BLaER1 (cell line): ENCODE measurements around the gene OR13F1.

Source experiments
- H3K27ac ChIP-seq: shearing (Covaris generic); formaldehyde crosslinking; 2 replicates; pipeline ENCODE4 v1.8.1; 2022
- H3K27me3 ChIP-seq: shearing (Covaris generic); formaldehyde crosslinking; 2 replicates; pipeline ENCODE4 v1.8.1; 2022
- H3K36me3 ChIP-seq: shearing (Covaris generic); formaldehyde crosslinking; 2 replicates; pipeline ENCODE4 v1.8.1; 2022
- H3K4me1 ChIP-seq: shearing (Covaris generic); formaldehyde crosslinking; 2 replicates; pipeline ENCODE4 v1.8.1; 2022
- H3K4me2 ChIP-seq: shearing (Covaris generic); formaldehyde crosslinking; 2 replicates; pipeline ENCODE4 v1.8.1; 2022
- H3K4me3 ChIP-seq: shearing (Covaris generic); formaldehyde crosslinking; 2 replicates; pipeline ENCODE4 v1.8.1; 2022
- H3K9ac ChIP-seq: shearing (Covaris generic); formaldehyde crosslinking; 2 replicates; pipeline ENCODE4 v1.8.1; 2022
- H3K9me3 ChIP-seq: shearing (Covaris generic); formaldehyde crosslinking; 2 replicates; pipeline ENCODE4 v1.8.1; 2022
- H4K20me1 ChIP-seq: shearing (Covaris generic); formaldehyde crosslinking; 2 replicates; pipeline ENCODE4 v1.8.1; 2022
- Cebpa-rat ChIP-seq: shearing (Covaris generic); IDR thresholded peaks from 2 replicates; pipeline ENCODE4 v1.8.1; 2022

The OR13F1 gene

GRCh38 chr9:104527109-104527508 lies 23.0 kb downstream of the OR13F1 start, which contains the start of gene OR13C4:
Gene OR13C4, minus strand, starts transcription at chr9:104527209. Its CDS starts 0 bp downstream, at chr9:104527209.
- Histone ChIP-seq H3K27ac (no peak within 1 kb of the TSS), H3K4me3 (no peak within 1 kb of the TSS)

DNA sequence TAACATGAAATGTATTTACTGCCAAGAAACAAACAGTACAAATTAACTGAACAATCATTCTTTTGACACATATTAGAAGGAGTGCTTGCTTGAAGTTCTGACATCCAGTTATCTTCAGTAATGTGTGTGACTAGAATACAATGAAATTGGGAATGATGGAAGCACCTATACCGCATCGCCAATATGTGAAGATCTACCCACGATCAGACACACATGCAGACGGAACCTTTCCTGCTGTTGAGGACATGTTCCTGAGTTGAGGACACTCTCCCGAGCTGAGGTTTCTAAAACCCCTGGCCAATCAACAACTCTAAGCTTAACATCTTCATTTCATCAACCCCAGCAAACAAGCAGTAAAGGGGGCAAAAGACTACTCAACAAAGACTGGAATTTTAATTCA lies 32.7 kb downstream of the OR13F1 start, which contains the start of gene OR13C3:
Gene OR13C3, minus strand, starts transcription at position 101 of the 400 bp plus-strand sequence. CDS start 133 bp downstream, outside the sequence.
- no peak for TF ChIP-seq Cebpa-rat
- Histone ChIP-seq H4K20me1 (no peaks in the 10 kb centered on the region), H3K36me3 (no peaks in the 10 kb centered on the region), H3K27me3 (no peaks in the 10 kb centered on the region), H3K4me1 (no peaks in the 10 kb centered on the region), H3K4me3 (no peak within 1 kb of the TSS), H3K4me2 (no peak within 1 kb of the TSS), H3K9me3 (no peaks in the 10 kb centered on the region), H3K27ac (no peak within 1 kb of the TSS), H3K9ac (no peak within 1 kb of the TSS)

More at GRCh38 chr9:104527109-104527508, 23.0 kb downstream of the OR13F1 start, which contains the start of gene OR13C4:
- no peak within 1 kb of the TSS for H3K9ac ChIP-seq
- no peak within 1 kb of the TSS for H3K4me2 ChIP-seq
- no peaks in the 10 kb centered on the region for H3K36me3 ChIP-seq
- TF ChIP-seq Cebpa-rat, result no peak
- no peaks in the 10 kb centered on the region for H4K20me1 ChIP-seq
- no peaks in the 10 kb centered on the region for H3K27me3 ChIP-seq
- H3K9me3 ChIP-seq, result peaks cover 11% of the 10 kb centered on the region
- H3K4me1 ChIP-seq, result no peaks in the 10 kb centered on the region

DNA sequence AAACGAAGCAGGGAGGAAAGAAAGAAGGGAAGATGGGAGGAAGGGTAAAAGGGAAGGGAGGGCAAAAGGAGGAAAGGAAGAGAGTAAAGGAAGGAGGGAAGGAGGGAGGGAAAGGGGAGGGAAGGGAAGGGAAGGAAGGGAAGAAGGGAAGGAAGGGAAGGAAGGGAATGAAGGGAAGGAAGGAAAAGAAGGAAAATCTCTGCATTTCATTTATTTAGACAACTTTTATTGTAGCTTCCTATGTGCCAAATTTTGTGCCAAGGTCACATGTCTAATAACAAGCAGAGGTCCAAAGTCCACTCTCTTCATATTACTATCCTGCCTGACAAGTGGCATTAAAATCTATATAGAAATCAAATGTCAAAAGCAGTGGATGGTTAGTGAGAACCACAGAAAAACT lies 35.2 kb downstream of the OR13F1 start:
- Histone ChIP-seq H3K36me3 (no peaks in the 10 kb centered on the region), H3K9ac (no peak overlapping the region), H3K27me3 (no peaks in the 10 kb centered on the region), H3K4me3 (no peak overlapping the region), H3K4me1 (no peaks in the 10 kb centered on the region), H4K20me1 (no peaks in the 10 kb centered on the region), H3K27ac (no peak overlapping the region), H3K4me2 (no peak overlapping the region), H3K9me3 (no peaks in the 10 kb centered on the region)
- TF ChIP-seq Cebpa-rat, result no peak

DNA sequence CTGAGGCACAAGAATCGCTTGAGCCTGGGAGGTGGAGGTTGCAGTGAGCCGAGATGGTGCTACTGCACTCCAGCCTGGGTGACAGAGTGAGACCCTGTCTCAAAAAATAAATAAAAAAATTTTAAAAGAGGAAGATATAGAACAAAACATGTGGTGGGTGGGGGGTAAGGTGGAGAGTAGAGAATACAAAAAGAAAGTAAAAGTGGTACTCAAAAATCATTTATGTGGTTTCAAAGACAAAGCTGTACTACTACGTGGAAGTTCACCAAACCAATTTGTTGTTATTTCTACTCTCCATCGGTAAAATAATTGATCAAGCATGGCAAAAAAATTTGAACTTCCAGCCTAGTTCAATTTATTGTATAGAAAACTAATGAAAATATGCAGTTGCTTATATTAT lies 40.6 kb downstream of the OR13F1 start:
- no peaks in the 10 kb centered on the region for H3K4me1 ChIP-seq
- no peaks in the 10 kb centered on the region for H3K9me3 ChIP-seq
- H3K27me3 ChIP-seq, result no peaks in the 10 kb centered on the region
- H3K4me2 ChIP-seq, result no peak overlapping the region
- H3K27ac ChIP-seq, result no peak overlapping the region
- H3K9ac ChIP-seq, result no peak overlapping the region
- no peak overlapping the region for H3K4me3 ChIP-seq
- TF ChIP-seq Cebpa-rat, result no peak
- H4K20me1 ChIP-seq, result no peaks in the 10 kb centered on the region
- no peaks in the 10 kb centered on the region for H3K36me3 ChIP-seq

- H3K4me2 ChIP-seq, result no peak overlapping the region
- no peak for TF ChIP-seq Cebpa-rat
- no peaks in the 10 kb centered on the region for H3K36me3 ChIP-seq
- no peaks in the 10 kb centered on the region for H4K20me1 ChIP-seq
- H3K27ac ChIP-seq, result no peak overlapping the region
- H3K27me3 ChIP-seq, result no peaks in the 10 kb centered on the region
- H3K4me3 ChIP-seq, result no peak overlapping the region
- H3K4me1 ChIP-seq, result no peaks in the 10 kb centered on the region
- no peak overlapping the region for H3K9ac ChIP-seq
- 0 out of 2 replicates have a peak, but pooled peaks cover 6% of the 10 kb centered on the region for H3K9me3 ChIP-seq
Measured at GRCh38 chr9:104553261-104553660, 49.2 kb downstream of the OR13F1 start.
